Aorta (tissue), 5 donors: ENCODE measurements around the gene TFAP2B. TPM values are rescaled to one million over a fixed set of nuclear protein-coding genes. Genes with fewer than 3 reads are reported as not detected.

ENCODE experiments used
- ATAC-seq: fragments of 200-7000 bp; cut with Tn5 transposase; one replicate; pipeline ENCODE4 v1.9.1; 2022; ENCODE audit warnings: moderate library complexity; ENCODE audit not compliant: low FRiP score
- DNase-seq, 2 donors: peaks; one replicate each; pipeline ENCODE4 v3.0.0-alpha.2; 2020
- H3K27ac ChIP-seq, 2 donors: one replicate each; pipeline ENCODE4 v1.5.1; 2013; ENCODE audit warnings: low read length in 2 of 2, mild to moderate bottlenecking in 2 of 2, moderate library complexity in 2 of 2, control low read depth in 1 of 2, inconsistent platforms in 1 of 2, low read depth in 1 of 2
- H3K27me3 ChIP-seq, 2 donors: one replicate each; pipeline ENCODE4 v1.6.1; 2013; ENCODE audit warnings: control low read depth in 1 of 2, low read length in 1 of 2, mild to moderate bottlenecking in 1 of 2, moderate library complexity in 1 of 2; ENCODE audit not compliant: insufficient read depth in 2 of 2, control insufficient read depth in 1 of 2
- H3K36me3 ChIP-seq, 2 donors: one replicate each; pipeline ENCODE4 v1.6.1; 2013; ENCODE audit warnings: control low read depth in 1 of 2, low read length in 1 of 2, mild to moderate bottlenecking in 1 of 2; ENCODE audit not compliant: insufficient read depth in 2 of 2, control insufficient read depth in 1 of 2
- H3K4me1 ChIP-seq, 2 donors: one replicate each; pipeline ENCODE4 v1.6.1; 2013; ENCODE audit warnings: low read length in 2 of 2, control low read depth in 1 of 2, mild to moderate bottlenecking in 1 of 2, moderate library complexity in 1 of 2; ENCODE audit not compliant: insufficient read depth in 2 of 2, control insufficient read depth in 1 of 2
- H3K4me3 ChIP-seq, 2 donors: one replicate each; pipeline ENCODE4 v1.5.1; 2013; ENCODE audit warnings: low read length in 2 of 2, control low read depth in 1 of 2, mild to moderate bottlenecking in 1 of 2
- H3K9me3 ChIP-seq: one replicate; pipeline ENCODE4 v1.6.1; 2013; ENCODE audit warnings: mild to moderate bottlenecking, low read length; ENCODE audit not compliant: control insufficient read depth
- WGBS, 2 donors: extraction: QIAGEN DNeasy Blood & Tissue Kit; methylation state at CpG; one replicate each; pipeline ENCODE4 v1.1.7; 2013; 5-methylcytosine and 5-hydroxymethylcytosine counted together
- intact Hi-C, 2 donors: fragments of 100-400 bp; cut with DNase I; formaldehyde crosslinking; loops; one replicate each; pipeline versions ENCODE4 v1.14.2 to v1.15.0; 2022
- polyA plus RNA-seq, 2 donors: library from polyadenylated mRNA; stranded (reverse); fragments of 200-250 nt; gene quantifications; one replicate each; pipeline ENCODE4 v1.2.3, GENCODE V29; 2013
- total RNA-seq, 2 donors: library from RNA; stranded (reverse); fragmentation: NEBNext Ultra II Directional; extraction: Animal tissue kit (Norgen Biotek cat#: 25700); gene quantifications; one replicate each; pipeline ENCODE4 v1.2.1, GENCODE V29; 2021
- donor health status: healthy with polysubstance abuse.
- donor health status: Bipolar disorder and iron deficiency.
- donor health status: DM: no; HTN: no; CAD: no.
- donor health status: DM: no; HTN: no; CAD: no.
- donor health status: DM: yes; HTN: yes; CAD: no.

The TFAP2B gene
- total and polyA plus RNA-seq, 4 donors: 0.13 TPM; not detected in 3

DNA sequence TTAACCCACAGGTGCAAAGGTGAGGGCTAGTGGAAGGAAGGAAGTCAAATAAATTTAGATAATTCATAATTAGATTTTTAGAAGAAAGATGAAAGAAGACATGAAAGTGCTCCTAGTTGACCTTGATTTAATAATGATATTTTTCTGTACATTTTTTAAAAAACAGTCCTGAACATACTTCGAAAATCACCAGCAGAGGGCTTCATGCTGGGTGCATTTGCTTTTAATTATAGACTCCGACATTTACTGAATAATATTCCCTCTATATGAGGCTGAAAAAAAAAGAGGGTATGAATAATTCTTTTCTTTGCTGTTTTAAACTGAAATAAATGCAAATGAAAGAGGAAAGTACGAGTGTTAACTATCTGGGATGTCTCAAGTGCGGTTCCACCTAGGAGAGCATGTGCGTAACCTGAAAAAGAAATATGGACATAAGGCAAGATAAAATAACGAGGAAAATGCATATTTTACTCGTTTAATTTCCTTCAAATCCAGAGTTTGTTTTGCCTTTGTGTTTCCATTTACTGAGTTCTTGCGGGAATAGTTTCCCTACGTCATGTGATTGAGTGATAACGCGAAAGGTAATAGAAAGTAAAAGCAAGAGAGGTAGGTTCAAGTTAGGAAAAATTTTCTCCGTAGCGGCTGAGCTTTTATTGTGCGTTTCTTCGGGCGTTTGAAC lies 3.1 kb upstream of the TFAP2B start:
- 4 to 7% methylated on average over 16 of the region's 16 CpGs for WGBS, 2 donors
- Histone ChIP-seq H3K4me3 (peak overlapping the region in 1 of 2 donors; percentile 57), H3K27ac (no peak overlapping the region), H3K4me1 (no peaks in the 10 kb centered on the region), H3K27me3 (no peaks in the 10 kb centered on the region), H3K9me3 (no peaks in the 10 kb centered on the region), H3K36me3 (no peaks in the 10 kb centered on the region)
- DNase-seq (no peak), ATAC-seq (no peak)
- intact Hi-C loops: loop anchor here in 1 of 2 donors (5.0 kb wide), 1 partner anchor 1207 kb away; no protein-coding TSS in a partner anchor

DNA sequence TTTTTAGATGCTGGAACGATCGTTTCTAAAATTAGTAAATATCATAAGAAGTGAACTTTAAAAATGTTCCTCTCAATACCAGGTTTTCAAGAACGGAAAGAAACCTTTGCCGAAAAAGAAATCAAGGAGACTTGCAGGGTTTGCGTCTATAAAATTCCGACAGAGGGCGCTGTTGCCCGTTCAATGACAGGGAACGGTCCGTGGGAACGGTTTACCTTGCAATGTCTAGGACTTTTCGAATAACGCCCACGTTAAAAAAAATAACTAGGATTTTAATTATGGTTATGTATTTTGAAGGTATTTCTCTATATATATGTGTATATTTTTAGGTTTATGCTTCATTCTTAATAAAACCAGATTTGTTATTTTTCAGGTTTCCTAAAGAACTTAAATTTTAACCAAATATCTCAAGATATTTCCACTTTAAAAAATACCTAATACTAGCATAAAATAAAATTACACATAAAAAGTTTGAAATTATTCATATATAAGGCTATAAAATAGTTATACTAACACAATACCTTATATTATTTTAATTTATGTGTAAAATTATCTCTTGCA lies 2.5 kb upstream of the TFAP2B start:
- ATAC-seq (no peak), DNase-seq (peak; percentile 57 to 84)
- no peak overlapping the region for H3K27ac ChIP-seq
- H3K27me3 ChIP-seq: no peaks in the 10 kb centered on the region
- WGBS, 2 donors: 1% methylated on average over 14 of the region's 14 CpGs
- no peaks in the 10 kb centered on the region for H3K9me3 ChIP-seq
- intact Hi-C loops: loop anchor here in 1 of 2 donors (5.0 kb wide), 1 partner anchor 1206 kb away; no protein-coding TSS in a partner anchor
- H3K4me1 ChIP-seq: no peaks in the 10 kb centered on the region
- H3K36me3 ChIP-seq: no peaks in the 10 kb centered on the region
- H3K4me3 ChIP-seq: peak overlapping the region in 1 of 2 donors; percentile 57

DNA sequence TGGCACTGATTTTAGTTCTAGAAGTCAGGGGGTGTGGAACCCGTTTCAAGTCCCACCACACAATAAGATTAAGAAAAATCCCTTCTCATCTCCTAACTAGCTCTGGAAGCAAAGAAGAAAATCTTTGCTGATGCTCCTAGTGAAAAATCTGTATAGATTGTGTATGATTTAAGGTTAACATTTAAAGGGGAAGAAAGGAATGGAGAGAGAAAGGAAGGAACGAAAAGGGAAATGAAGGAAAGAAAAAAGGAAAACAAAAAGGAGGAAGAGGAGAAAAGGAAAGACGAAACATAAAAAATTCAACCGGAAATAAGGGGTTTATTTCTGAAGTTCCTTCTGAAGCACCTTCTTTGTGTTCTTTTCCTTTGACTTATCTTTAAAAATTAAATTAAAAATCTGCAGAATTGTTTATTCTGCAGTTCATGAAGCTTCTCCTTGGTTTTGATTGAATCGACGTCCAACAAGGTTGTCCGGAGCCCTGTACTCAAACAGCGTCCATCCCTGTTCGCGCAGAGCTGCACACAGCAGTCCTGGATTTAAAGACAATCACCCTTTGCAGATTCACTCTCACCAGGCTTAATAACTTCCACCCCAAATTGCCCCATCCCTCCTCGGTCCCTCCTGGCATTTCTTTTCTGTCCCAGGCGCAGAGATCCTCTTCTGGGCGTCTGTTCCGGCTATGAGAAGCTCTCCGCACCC lies 1.6 kb upstream of the TFAP2B start:
- intact Hi-C loops: loop anchor here in 1 of 2 donors (5.0 kb wide), 1 partner anchor 1205 kb away; no protein-coding TSS in a partner anchor

DNA sequence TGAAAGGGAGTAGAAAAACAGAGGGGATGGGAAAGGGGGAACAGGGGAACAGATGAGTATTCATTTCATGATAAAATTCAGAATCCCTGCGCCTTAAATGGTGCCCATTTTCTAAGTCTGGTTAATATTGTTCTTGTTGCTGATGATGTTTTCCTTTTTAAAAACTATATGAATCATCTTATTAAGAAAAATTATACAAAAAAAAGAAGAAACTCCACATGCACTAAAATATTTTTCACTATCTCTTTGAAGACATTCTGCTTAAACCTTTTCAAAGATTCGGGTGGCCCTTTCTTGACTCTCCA lies 1.1 kb upstream of the TFAP2B start:
- Histone ChIP-seq H3K4me3 (no peak overlapping the region), H3K27ac (no peak overlapping the region), H3K27me3 (no peaks in the 10 kb centered on the region), H3K36me3 (no peaks in the 10 kb centered on the region), H3K9me3 (no peaks in the 10 kb centered on the region), H3K4me1 (no peaks in the 10 kb centered on the region)
- no peak for DNase-seq
- 27 to 45% methylated on average over 2 of the region's 2 CpGs for WGBS, 2 donors
- intact Hi-C loops: loop anchor here in 1 of 2 donors (5.0 kb wide), 1 partner anchor 1205 kb away; no protein-coding TSS in a partner anchor
- no peak for ATAC-seq

More for the DNA sequence above, 1.6 kb upstream of the TFAP2B start:
- no peaks in the 10 kb centered on the region for H3K27me3 ChIP-seq
- no peak for ATAC-seq
- H3K9me3 ChIP-seq: no peaks in the 10 kb centered on the region
- DNase-seq: no peak
- no peak overlapping the region for H3K4me3 ChIP-seq
- WGBS, 2 donors: 14 to 25% methylated on average over 15 of the region's 15 CpGs
- no peaks in the 10 kb centered on the region for H3K4me1 ChIP-seq
- H3K27ac ChIP-seq: no peak overlapping the region
- H3K36me3 ChIP-seq: no peaks in the 10 kb centered on the region

DNA sequence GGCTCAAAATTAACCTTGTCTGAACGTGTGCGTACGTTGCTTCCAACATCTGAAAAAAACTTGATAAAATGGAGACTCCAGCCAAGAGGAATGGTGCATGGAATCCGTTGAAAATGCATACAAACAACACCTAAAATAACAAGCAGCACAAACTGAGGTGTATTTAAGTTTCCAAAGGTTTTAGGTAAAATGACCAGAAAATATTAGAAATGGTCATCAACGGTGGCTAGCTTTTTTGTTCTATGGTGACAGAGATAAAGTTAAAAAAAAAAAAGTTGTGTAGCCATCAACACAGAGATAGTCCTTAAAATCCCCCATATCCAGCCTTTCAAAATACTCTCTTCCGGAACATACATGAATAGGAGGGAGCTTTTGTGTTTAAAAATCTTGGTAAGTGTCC lies 651 bp upstream of the TFAP2B start:
- peaks cover 0 to 1% of the 10 kb centered on the region in 2 donors for H3K27me3 ChIP-seq
- no peaks in the 10 kb centered on the region for H3K36me3 ChIP-seq
- no peak overlapping the region for H3K27ac ChIP-seq
- intact Hi-C loops: loop anchor here in 1 of 2 donors (5.0 kb wide), 1 partner anchor 1204 kb away; no protein-coding TSS in a partner anchor
- ATAC-seq (no peak), DNase-seq (no peak)
- no peaks in the 10 kb centered on the region for H3K9me3 ChIP-seq
- H3K4me1 ChIP-seq: no peaks in the 10 kb centered on the region
- WGBS, 2 donors: 17 to 28% methylated on average over 6 of the region's 6 CpGs
- H3K4me3 ChIP-seq: no peak overlapping the region

DNA sequence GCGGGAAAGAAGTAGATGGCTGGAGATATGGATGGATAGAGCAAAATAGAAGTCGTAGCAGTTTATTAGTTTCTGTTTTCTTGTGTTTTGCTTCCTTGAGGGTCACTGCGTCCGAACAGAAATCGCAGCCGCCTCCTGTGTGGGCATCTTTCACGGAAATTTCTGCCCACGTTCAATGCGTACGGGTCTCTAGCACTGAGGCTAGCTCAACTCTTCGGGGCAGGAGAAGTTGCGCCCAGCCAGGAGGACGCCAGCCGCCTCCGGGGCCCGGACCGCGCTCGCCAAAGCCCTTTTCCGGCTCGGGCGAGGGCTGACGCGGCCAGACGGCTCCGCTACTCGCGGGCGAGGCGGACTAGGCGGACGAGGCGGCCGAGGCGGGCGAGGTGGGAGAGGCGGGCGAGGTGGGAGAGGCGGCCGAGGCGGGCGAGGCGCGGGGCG lies 814 bp downstream of the TFAP2B start:
- Histone ChIP-seq H3K4me3 (peak overlapping the region in 1 of 2 donors; percentile 33), H3K4me1 (no peaks in the 10 kb centered on the region), H3K27me3 (peaks cover 0 to 3% of the 10 kb centered on the region in 2 donors), H3K9me3 (peaks cover 1% of the 10 kb centered on the region), H3K27ac (no peak overlapping the region), H3K36me3 (no peaks in the 10 kb centered on the region)
- DNase-seq (peak in 1 of 2 donors; percentile 74), ATAC-seq (no peak)
- intact Hi-C loops: loop anchor here in 1 of 2 donors (5.0 kb wide), 1 partner anchor 1203 kb away; no protein-coding TSS in a partner anchor
- WGBS, 2 donors: 2% methylated on average over 45 of the region's 45 CpGs

DNA sequence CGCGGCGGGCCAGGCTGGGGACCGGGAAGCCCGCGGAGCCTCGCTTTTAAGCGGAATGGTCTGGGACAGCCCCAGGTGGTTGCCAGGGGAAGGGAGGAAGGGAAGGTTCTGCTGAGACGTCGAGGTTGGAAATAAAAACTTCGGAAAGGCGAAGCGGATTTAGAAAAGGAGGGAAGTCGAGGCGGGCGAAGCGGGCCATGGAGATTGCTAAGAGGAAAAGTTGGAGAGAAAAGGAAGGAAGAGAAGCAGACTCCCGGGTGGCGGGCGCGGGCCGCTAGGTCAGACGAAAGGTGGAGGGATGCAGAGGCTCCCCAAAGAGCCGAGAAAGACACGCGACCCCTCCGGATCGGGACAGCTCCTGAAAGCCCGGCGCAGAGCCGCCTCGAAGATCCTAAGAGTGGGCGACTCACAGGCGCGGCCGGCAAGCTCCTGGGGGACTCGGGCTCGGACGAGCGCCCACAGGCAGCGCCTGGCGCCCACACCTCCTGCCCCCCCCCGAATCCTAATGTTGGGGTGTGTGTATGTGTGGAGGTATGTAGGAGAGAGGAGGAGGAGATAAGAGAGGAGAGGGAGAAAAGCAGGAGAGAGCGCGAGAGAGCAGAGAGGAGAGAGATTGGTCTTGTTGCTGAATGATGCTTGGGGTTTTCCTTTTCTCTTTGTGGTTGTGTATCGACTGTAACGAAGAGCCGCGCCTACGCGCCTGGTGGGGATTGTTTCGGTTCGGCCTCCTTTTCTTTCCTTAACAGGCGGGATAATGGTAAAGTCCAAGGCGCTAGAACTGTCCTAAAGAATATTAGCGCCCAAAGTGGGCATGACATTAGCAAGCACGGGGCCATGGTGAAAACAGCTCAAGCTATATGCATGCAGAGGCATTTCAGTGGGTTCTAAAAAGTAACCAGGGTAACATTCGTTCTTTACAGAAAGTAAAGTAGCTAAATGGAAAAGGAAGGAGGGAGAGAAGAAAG lies 1.5 kb downstream of the TFAP2B start:
- no peaks in the 10 kb centered on the region for H3K36me3 ChIP-seq
- peak in 1 of 2 donors; percentile 73 for DNase-seq
- intact Hi-C loops: loop anchor here in 1 of 2 donors (5.0 kb wide), 1 partner anchor 1202 kb away; no protein-coding TSS in a partner anchor
- H3K27ac ChIP-seq: no peak overlapping the region
- peaks cover 0 to 3% of the 10 kb centered on the region in 2 donors for H3K27me3 ChIP-seq
- 3% methylated on average over 52 to 58 of the region's 58 CpGs for WGBS, 2 donors
- no peak for ATAC-seq
- peaks cover 1% of the 10 kb centered on the region for H3K9me3 ChIP-seq
- no peaks in the 10 kb centered on the region for H3K4me1 ChIP-seq
- H3K4me3 ChIP-seq: no peak overlapping the region

DNA sequence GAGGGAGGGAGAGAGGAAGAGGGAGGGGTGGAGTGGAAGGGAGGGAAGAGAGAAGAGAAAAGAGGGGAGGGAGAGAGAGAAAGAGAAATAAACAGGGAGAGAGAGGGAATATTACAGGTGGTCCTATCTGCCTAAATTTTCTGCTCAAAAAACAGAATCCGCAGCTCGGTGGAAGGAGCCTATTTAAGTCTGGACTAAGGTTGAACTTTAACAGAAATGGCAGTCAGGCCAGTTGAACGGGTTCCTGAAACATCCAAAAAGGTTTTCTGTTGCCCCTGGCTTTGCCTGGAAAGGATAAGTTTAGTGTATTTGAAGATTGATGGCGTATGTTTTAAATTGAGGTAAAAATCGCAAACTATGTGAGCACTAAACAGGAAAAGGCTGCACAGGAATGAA lies 2.2 kb downstream of the TFAP2B start:
- peaks cover 0 to 3% of the 10 kb centered on the region in 2 donors for H3K27me3 ChIP-seq
- ATAC-seq (no peak), DNase-seq (no peak)
- peaks cover 1% of the 10 kb centered on the region for H3K9me3 ChIP-seq
- H3K36me3 ChIP-seq: no peaks in the 10 kb centered on the region
- no peak overlapping the region for H3K27ac ChIP-seq
- intact Hi-C loops: no loop called here
- 12 to 15% methylated on average over 5 of the region's 5 CpGs for WGBS, 2 donors
- no peak overlapping the region for H3K4me3 ChIP-seq
- no peaks in the 10 kb centered on the region for H3K4me1 ChIP-seq
